Measurements from ENCODE around the gene SPTBN1.

The SPTBN1 gene

DNA sequence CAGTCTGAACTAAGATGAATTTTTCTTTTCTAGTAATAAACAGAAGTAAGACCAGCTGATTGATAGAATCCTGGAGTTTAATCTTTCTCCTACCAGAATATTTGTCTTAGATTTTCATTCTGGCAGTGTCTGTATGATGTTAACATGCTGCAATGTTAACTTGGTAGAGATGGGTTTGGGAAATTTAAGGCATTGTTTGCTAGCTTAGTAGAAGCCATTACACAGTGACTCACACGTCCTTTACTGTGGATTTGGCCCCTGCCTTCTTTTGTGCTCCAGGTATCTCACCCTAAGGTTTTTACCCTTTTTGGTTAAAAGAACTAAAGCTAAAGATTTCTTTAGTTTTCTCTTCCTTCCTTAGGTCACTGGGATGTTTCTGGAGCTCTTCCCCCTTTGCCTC is 84.1 kb downstream of the SPTBN1 start:
- Histone ChIP-seq H4K20me1 (ENCODE audit: insufficient read depth, low read length) (no peaks in the 10 kb centered on the region), H2AFZ (ENCODE audit: low read depth, low read length) (no peak overlapping the region), H3K4me2 (ENCODE audit: low read length) (no peak overlapping the region), H3K9me3 (ENCODE audit: insufficient read depth, low read length) (no peaks in the 10 kb centered on the region), H3K4me1 (ENCODE audit: low read length) (peaks cover 17% of the 10 kb centered on the region), H3K9ac (ENCODE audit: low read length) (no peak overlapping the region), H3K4me3 (ENCODE audit: low read length) (no peak overlapping the region), H3K27ac (ENCODE audit: low read length) (no peak overlapping the region), H3K79me2 (ENCODE audit: low read length) (no peaks in the 10 kb centered on the region), H3K36me3 (replicated peaks; ENCODE audit: low read depth, low read length) (no peaks in the 10 kb centered on the region), H3K27me3 (ENCODE audit: low read depth, low read length) (no peaks in the 10 kb centered on the region)
- no peak for TF ChIP-seq EZH2phosphoT487 (IDR thresholded peaks at IDR 0.05; ENCODE audit: low read depth)
- TF ChIP-seq, protein P1, sequence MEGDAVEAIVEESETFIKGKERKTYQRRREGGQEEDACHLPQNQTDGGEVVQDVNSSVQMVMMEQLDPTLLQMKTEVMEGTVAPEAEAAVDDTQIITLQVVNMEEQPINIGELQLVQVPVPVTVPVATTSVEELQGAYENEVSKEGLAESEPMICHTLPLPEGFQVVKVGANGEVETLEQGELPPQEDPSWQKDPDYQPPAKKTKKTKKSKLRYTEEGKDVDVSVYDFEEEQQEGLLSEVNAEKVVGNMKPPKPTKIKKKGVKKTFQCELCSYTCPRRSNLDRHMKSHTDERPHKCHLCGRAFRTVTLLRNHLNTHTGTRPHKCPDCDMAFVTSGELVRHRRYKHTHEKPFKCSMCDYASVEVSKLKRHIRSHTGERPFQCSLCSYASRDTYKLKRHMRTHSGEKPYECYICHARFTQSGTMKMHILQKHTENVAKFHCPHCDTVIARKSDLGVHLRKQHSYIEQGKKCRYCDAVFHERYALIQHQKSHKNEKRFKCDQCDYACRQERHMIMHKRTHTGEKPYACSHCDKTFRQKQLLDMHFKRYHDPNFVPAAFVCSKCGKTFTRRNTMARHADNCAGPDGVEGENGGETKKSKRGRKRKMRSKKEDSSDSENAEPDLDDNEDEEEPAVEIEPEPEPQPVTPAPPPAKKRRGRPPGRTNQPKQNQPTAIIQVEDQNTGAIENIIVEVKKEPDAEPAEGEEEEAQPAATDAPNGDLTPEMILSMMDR (IDR thresholded peaks at IDR 0.05; ENCODE audit: low read depth, low read length), result no peak

DNA sequence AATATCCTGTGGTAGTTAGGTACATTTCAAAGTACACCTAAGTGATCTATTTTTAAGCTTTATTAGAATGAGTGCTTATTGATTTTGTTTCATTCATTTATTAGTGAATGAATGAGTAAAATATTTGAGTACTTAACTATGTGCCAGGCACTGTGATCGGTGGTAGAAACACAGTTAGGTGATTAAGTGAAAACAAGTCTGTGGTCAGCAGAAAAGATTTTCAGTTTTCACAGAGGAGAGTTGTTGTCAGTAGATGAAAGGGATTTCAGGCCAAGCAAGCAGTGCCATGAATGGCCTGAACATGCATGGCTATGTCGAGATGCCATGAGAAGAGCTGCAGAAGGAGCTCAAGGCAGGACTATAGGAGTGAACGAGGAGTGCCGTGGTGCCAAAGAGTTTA is 85.9 kb downstream of the SPTBN1 start:
- peaks cover 24% of the 10 kb centered on the region for H3K4me1 ChIP-seq (ENCODE audit: low read length)
- H3K27ac ChIP-seq (ENCODE audit: low read length), result no peak overlapping the region
- no peak for TF ChIP-seq EZH2phosphoT487 (IDR thresholded peaks at IDR 0.05; ENCODE audit: low read depth)
- TF ChIP-seq, protein P1 (IDR thresholded peaks at IDR 0.05; ENCODE audit: low read depth, low read length), result no peak
- H4K20me1 ChIP-seq (ENCODE audit: insufficient read depth, low read length), result no peaks in the 10 kb centered on the region
- H3K4me2 ChIP-seq (ENCODE audit: low read length), result no peak overlapping the region
- H3K36me3 ChIP-seq (replicated peaks; ENCODE audit: low read depth, low read length), result no peaks in the 10 kb centered on the region
- no peak overlapping the region for H2AFZ ChIP-seq (ENCODE audit: low read depth, low read length)
- no peaks in the 10 kb centered on the region for H3K79me2 ChIP-seq (ENCODE audit: low read length)
- H3K9me3 ChIP-seq (ENCODE audit: insufficient read depth, low read length), result no peaks in the 10 kb centered on the region
- no peak overlapping the region for H3K4me3 ChIP-seq (ENCODE audit: low read length)
- no peaks in the 10 kb centered on the region for H3K27me3 ChIP-seq (ENCODE audit: low read depth, low read length)
- no peak overlapping the region for H3K9ac ChIP-seq (ENCODE audit: low read length)

DNA sequence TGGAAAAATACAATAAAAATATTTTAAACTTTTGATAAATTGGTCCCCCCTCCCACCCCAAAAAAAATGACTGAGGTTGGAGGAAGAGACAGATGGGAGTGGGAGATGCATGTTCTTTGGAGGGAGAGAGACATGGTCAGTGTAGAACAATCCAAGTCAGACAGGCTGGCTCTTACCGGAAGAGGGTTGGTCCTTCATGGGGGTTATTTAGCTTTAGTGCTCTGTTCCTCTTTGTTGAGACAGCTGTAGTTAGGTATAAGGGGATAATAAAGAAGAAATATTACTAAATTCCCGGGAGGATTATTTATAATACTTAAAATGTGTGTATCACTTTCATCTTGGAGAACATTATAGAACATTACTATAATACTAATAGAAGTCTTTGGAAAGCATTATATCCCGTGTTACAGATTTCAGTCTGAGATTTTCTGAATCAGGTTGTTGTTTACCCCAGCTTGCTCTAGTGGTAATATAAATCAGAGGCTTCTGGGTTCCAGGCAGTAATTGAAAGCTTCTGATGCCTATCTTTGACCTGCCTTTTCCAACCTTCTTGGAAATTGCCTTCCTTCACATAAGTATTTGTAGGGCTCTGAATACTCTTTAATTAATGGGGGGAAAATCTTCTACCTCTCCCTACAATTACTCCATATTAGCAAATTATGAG is 87.7 kb downstream of the SPTBN1 start:
- TF ChIP-seq, protein P1 (IDR thresholded peaks at IDR 0.05; ENCODE audit: low read depth, low read length), result no peak
- TF ChIP-seq EZH2phosphoT487 (IDR thresholded peaks at IDR 0.05; ENCODE audit: low read depth), result no peak
- H3K4me1 ChIP-seq (ENCODE audit: low read length), result peaks cover 27% of the 10 kb centered on the region
- H4K20me1 ChIP-seq (ENCODE audit: insufficient read depth, low read length), result no peaks in the 10 kb centered on the region
- no peak overlapping the region for H2AFZ ChIP-seq (ENCODE audit: low read depth, low read length)
- no peaks in the 10 kb centered on the region for H3K79me2 ChIP-seq (ENCODE audit: low read length)
- no peak overlapping the region for H3K27ac ChIP-seq (ENCODE audit: low read length)
- H3K27me3 ChIP-seq (ENCODE audit: low read depth, low read length), result no peaks in the 10 kb centered on the region
- H3K9ac ChIP-seq (ENCODE audit: low read length), result no peak overlapping the region
- no peaks in the 10 kb centered on the region for H3K9me3 ChIP-seq (ENCODE audit: insufficient read depth, low read length)
- no peaks in the 10 kb centered on the region for H3K36me3 ChIP-seq (replicated peaks; ENCODE audit: low read depth, low read length)
- no peak overlapping the region for H3K4me2 ChIP-seq (ENCODE audit: low read length)
- H3K4me3 ChIP-seq (ENCODE audit: low read length), result no peak overlapping the region

DNA sequence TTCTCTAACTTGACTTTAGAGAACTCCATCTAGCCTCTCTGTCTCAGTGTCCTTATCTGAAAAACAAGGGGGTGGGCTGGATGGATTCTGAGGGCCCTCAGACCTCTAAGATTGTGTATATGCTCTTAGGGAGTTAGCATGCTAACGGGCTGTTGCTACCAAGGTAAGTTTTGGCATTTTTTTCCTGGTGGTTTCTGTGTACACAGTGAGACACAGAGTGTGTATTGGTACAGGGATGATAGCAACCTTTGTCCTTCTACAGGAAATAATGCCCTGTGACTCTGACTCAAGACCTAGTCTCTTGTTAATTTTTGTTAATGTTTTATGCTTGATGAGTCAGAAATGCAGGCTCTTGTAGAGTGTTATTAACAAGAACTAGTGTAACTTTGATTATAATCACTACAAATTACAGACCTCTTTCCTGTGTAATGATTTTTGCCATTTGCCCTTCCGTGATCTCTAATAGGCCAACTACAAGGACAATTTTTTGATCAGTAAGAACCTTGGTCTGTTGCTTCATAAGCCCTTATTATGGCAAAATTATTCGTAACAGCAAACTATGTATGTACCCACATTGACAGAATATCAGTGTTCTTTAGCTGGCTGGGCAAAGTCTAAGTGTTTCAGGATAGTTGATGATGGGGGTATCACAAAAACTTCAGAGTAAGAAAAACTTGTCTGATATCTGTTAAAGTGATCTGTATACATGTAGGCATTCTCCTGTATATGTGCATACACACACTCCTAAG is 89.7 kb downstream of the SPTBN1 start:
- Histone ChIP-seq H3K36me3 (replicated peaks; ENCODE audit: low read depth, low read length) (no peaks in the 10 kb centered on the region), H3K9me3 (ENCODE audit: insufficient read depth, low read length) (no peaks in the 10 kb centered on the region), H4K20me1 (ENCODE audit: insufficient read depth, low read length) (no peaks in the 10 kb centered on the region), H3K27me3 (ENCODE audit: low read depth, low read length) (no peaks in the 10 kb centered on the region), H3K4me3 (ENCODE audit: low read length) (no peak overlapping the region), H3K4me2 (ENCODE audit: low read length) (no peak overlapping the region), H2AFZ (ENCODE audit: low read depth, low read length) (no peak overlapping the region), H3K27ac (ENCODE audit: low read length) (no peak overlapping the region), H3K79me2 (ENCODE audit: low read length) (no peaks in the 10 kb centered on the region), H3K9ac (ENCODE audit: low read length) (no peak overlapping the region), H3K4me1 (ENCODE audit: low read length) (peaks cover 37% of the 10 kb centered on the region)
- no peak for TF ChIP-seq EZH2phosphoT487 (IDR thresholded peaks at IDR 0.05; ENCODE audit: low read depth)
- TF ChIP-seq, protein P1 (IDR thresholded peaks at IDR 0.05; ENCODE audit: low read depth, low read length), result no peak
